Activated CD4-positive, CD25-positive, alpha-beta regulatory T cell (primary cell): ENCODE data around the gene GAGE12E.
"Not testable (repeated sequence)": the region's sequence is repeated elsewhere in the genome, so short reads cannot be mapped to it uniquely, and the experiment has no call there.

Source experiments
- DNase-seq, 4 experiments: peaks; one replicate each; lab custom pipeline; 2025; lab: John Stamatoyannopoulos, UW

The GAGE12E gene, protein sequence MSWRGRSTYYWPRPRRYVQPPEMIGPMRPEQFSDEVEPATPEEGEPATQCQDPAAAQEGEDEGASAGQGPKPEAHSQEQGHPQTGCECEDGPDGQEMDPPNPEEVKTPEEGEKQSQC

DNA sequence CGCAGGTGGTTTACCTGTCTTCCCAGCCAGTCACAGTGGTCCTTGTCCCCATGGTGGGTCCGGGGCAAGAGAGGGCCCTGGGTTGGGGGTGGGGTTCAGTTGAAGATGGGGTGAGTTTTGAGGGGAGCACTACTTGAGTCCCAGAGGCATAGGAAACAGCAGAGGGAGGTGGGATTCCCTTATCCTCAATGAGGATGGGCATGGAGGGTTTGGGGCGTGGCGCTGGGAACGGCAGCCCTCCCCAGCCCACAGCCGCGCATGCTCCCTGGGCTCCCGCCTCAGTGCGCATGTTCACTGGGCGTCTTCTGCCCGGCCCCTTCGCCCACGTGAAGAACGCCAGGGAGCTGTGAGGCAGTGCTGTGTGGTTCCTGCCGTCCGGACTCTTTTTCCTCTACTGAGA lies at the start of gene GAGE12E:
GAGE12E (plus strand) TSS at position 301 of the 400 bp plus-strand sequence. CDS start 1,155 bp downstream, outside the sequence.
- not testable (repeated sequence) for DNase-seq

DNA sequence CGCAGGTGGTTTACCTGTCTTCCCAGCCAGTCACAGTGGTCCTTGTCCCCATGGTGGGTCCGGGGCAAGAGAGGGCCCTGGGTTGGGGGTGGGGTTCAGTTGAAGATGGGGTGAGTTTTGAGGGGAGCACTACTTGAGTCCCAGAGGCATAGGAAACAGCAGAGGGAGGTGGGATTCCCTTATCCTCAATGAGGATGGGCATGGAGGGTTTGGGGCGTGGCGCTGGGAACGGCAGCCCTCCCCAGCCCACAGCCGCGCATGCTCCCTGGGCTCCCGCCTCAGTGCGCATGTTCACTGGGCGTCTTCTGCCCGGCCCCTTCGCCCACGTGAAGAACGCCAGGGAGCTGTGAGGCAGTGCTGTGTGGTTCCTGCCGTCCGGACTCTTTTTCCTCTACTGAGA lies 19.2 kb upstream of the GAGE12E start, which contains the start of gene GAGE12C:
GAGE12C (plus strand) TSS at position 301 of the 400 bp plus-strand sequence. CDS start 1,155 bp downstream, outside the sequence.
- not testable (repeated sequence) for DNase-seq

DNA sequence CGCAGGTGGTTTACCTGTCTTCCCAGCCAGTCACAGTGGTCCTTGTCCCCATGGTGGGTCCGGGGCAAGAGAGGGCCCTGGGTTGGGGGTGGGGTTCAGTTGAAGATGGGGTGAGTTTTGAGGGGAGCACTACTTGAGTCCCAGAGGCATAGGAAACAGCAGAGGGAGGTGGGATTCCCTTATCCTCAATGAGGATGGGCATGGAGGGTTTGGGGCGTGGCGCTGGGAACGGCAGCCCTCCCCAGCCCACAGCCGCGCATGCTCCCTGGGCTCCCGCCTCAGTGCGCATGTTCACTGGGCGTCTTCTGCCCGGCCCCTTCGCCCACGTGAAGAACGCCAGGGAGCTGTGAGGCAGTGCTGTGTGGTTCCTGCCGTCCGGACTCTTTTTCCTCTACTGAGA lies 9.7 kb upstream of the GAGE12E start, which contains the start of gene GAGE12D:
GAGE12D (plus strand) TSS at position 301 of the 400 bp plus-strand sequence. CDS start 1,155 bp downstream, outside the sequence.
- DNase-seq, result not testable (repeated sequence)

DNA sequence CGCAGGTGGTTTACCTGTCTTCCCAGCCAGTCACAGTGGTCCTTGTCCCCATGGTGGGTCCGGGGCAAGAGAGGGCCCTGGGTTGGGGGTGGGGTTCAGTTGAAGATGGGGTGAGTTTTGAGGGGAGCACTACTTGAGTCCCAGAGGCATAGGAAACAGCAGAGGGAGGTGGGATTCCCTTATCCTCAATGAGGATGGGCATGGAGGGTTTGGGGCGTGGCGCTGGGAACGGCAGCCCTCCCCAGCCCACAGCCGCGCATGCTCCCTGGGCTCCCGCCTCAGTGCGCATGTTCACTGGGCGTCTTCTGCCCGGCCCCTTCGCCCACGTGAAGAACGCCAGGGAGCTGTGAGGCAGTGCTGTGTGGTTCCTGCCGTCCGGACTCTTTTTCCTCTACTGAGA lies 9.5 kb downstream of the GAGE12E start, which contains the start of gene GAGE12F:
GAGE12F (plus strand) TSS at position 301 of the 400 bp plus-strand sequence. CDS start 1,155 bp downstream, outside the sequence.
- not testable (repeated sequence) for DNase-seq

DNA sequence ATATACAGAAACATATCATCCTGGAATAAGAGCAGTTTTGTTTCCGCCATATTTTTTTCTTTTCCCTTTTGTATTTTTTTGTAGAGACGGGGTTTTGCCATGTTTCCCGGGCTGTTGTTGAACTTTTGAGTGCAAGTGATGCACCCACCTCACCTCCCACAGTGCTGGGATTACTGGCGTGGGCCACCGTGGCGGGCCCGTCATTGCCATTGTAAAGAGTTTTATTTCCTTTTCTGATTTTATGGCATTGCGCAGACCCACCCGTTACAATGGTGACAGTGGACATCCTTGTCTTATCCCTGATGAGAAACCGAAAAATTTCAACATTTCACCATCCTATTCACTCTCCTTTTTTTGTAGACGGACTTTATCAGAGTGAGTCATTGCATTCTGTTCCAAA lies 17.6 kb downstream of the GAGE12E start:
- not testable (repeated sequence) for DNase-seq

DNA sequence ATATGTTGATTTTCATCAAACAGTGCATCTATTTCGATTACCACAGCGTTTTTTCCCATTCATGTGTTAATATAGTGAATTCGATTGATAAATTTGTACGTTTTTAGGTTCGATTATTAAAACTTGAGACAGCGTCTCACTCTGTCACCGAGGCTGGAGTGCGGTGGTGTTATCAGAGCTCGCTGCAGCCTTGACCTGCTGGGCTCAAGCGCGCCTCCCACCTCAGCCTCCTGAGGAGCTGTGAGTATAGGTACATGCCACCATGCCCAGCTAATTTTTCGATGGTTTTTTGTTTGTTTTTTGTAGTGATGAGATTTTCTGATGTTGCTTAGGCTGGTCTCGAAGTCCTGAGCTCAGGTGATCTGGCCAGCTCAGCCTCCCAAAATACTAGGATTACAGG lies 18.1 kb downstream of the GAGE12E start:
- not testable (repeated sequence) for DNase-seq

DNA sequence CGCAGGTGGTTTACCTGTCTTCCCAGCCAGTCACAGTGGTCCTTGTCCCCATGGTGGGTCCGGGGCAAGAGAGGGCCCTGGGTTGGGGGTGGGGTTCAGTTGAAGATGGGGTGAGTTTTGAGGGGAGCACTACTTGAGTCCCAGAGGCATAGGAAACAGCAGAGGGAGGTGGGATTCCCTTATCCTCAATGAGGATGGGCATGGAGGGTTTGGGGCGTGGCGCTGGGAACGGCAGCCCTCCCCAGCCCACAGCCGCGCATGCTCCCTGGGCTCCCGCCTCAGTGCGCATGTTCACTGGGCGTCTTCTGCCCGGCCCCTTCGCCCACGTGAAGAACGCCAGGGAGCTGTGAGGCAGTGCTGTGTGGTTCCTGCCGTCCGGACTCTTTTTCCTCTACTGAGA lies 19.0 kb downstream of the GAGE12E start, which contains the start of gene GAGE12G:
GAGE12G (plus strand) TSS at position 301 of the 400 bp plus-strand sequence. CDS start 1,155 bp downstream, outside the sequence.
- not testable (repeated sequence) for DNase-seq

DNA sequence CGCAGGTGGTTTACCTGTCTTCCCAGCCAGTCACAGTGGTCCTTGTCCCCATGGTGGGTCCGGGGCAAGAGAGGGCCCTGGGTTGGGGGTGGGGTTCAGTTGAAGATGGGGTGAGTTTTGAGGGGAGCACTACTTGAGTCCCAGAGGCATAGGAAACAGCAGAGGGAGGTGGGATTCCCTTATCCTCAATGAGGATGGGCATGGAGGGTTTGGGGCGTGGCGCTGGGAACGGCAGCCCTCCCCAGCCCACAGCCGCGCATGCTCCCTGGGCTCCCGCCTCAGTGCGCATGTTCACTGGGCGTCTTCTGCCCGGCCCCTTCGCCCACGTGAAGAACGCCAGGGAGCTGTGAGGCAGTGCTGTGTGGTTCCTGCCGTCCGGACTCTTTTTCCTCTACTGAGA lies 28.6 kb downstream of the GAGE12E start, which contains the start of gene GAGE12H:
GAGE12H (plus strand) TSS at position 301 of the 400 bp plus-strand sequence. CDS start 1,155 bp downstream, outside the sequence.
- DNase-seq, result not testable (repeated sequence)

DNA sequence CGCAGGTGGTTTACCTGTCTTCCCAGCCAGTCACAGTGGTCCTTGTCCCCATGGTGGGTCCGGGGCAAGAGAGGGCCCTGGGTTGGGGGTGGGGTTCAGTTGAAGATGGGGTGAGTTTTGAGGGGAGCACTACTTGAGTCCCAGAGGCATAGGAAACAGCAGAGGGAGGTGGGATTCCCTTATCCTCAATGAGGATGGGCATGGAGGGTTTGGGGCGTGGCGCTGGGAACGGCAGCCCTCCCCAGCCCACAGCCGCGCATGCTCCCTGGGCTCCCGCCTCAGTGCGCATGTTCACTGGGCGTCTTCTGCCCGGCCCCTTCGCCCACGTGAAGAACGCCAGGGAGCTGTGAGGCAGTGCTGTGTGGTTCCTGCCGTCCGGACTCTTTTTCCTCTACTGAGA lies 38.1 kb downstream of the GAGE12E start, which contains the start of gene GAGE2A:
GAGE2A (plus strand) TSS at position 301 of the 400 bp plus-strand sequence. CDS start 1,155 bp downstream, outside the sequence.
- not testable (repeated sequence) for DNase-seq

DNA sequence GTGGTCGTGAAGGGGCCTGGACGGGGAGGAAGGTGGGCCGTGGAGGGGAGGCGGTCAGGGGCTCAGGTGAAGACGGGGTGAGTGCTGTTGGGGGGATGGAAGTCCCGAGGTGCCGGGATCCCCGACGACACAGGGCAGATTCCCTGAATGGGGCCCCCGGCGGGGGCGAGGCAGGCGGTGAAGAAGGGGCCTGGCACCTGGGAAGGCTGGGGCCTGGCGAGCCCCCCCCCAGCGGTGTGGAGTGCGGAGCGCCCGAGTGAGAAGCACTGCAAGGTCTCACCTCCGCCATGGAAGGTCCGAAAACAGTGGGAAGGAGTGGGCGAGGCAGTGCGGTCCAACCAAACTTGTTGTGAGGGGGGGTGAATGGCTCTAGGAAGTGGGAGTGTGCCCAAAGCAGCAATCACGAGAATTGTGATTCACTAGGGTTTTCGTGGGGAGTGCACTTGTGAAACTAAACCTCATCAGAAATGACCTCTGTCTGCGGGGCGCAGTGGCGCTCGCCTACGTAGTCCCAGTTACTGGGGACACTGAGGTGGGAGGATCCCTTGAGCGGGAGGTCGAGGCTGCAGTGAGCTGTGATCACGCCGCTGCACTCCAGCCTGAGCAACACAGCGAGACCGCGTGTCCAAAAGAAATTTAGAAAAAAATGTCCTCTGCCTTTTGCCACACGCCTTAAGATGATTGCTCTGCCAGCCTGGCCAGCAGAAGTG lies 38.8 kb downstream of the GAGE12E start:
- not testable (repeated sequence) for DNase-seq

DNA sequence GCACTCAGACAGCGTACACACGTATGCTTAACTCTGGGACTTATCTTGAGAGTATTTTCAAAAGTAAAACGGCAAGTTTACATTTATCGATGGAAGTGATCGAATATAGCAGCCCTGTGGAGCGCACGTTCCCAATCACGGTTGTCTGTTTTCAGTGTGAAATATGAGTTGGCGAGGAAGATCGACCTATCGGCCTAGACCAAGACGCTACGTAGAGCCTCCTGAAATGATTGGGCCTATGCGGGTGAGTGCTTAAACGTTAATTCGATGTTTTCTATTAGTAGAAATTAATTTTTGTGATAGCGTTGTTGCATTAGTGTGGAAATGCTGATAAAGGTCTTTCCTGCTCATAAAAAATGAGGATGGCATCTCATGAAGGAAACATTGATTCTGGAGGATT lies 39.4 kb downstream of the GAGE12E start:
- not testable (repeated sequence) for DNase-seq

DNA sequence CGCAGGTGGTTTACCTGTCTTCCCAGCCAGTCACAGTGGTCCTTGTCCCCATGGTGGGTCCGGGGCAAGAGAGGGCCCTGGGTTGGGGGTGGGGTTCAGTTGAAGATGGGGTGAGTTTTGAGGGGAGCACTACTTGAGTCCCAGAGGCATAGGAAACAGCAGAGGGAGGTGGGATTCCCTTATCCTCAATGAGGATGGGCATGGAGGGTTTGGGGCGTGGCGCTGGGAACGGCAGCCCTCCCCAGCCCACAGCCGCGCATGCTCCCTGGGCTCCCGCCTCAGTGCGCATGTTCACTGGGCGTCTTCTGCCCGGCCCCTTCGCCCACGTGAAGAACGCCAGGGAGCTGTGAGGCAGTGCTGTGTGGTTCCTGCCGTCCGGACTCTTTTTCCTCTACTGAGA lies 47.6 kb downstream of the GAGE12E start, which contains the start of gene GAGE1:
GAGE1 (plus strand) TSS at position 301 of the 400 bp plus-strand sequence. CDS start 1,155 bp downstream, outside the sequence.
- not testable (repeated sequence) for DNase-seq
